A549 (cell line): ENCODE data around the gene ZNF865.

Source experiments
- CTCF ChIP-seq: fragments of >200 bp; sonication (Bioruptor Twin); formaldehyde crosslinking; IDR thresholded peaks from 3 replicates; pipeline ENCODE4 v1.5.1; 2016
- EP300 ChIP-seq, 2 experiments: fragments of >200 bp; sonication (Bioruptor Twin); formaldehyde crosslinking; IDR thresholded peaks; 2 replicates in 1 of 2; 3 replicates in 1 of 2; pipeline ENCODE4 v1.6.1; 2016 to 2017
- HOXB13 ChIP-seq: fragments of 250-450 bp; sonication (Bioruptor Pico); IDR thresholded peaks from 2 replicates; pipeline ENCODE4 v1.5.0; 2020; ENCODE audit warnings: low read depth, mild to moderate bottlenecking, moderate library complexity
- MAZ ChIP-seq: fragments of 150-350 bp; IDR thresholded peaks from 2 replicates; pipeline ENCODE4 v1.6.1; 2014; ENCODE audit warnings: antibody characterized with exemption, low read depth, low read length, borderline replicate concordance
- PBX3 ChIP-seq: IDR thresholded peaks from 2 replicates; pipeline ENCODE4 v1.6.1; 2012
- POLR2A ChIP-seq: IDR thresholded peaks from 2 replicates; pipeline ENCODE4 v1.6.1; 2012; ENCODE audit warnings: mild to moderate bottlenecking, low read length
- RAD21 ChIP-seq, 2 experiments: fragments of >200 bp in 1 of 2; sonication (Bioruptor Twin) in 1 of 2; formaldehyde crosslinking in 1 of 2; IDR thresholded peaks in 1 of 2; conservative IDR thresholded peaks in 1 of 2; 2 replicates in 1 of 2; 3 replicates in 1 of 2; pipeline ENCODE4 v1.6.1; 2012 to 2018; ENCODE audit warnings: inconsistent platforms in 1 of 2
- REST ChIP-seq: fragments of 200-600 bp; sonication (generic); IDR thresholded peaks from 2 replicates; pipeline ENCODE4 v1.6.1; 2016; ENCODE audit warnings: antibody characterized with exemption, mild to moderate bottlenecking, moderate library complexity
- ZFP36 ChIP-seq: fragments of 450-650 bp; IDR thresholded peaks from 2 replicates; pipeline ENCODE4 v1.6.1; 2014; ENCODE audit warnings: borderline replicate concordance; ENCODE audit not compliant: partially characterized antibody

GRCh38 chr19:55614711-55615542, 9.5 kb downstream of the ZNF865 start:
- TF ChIP-seq RAD21 (conservative IDR thresholded peaks at IDR 0.05 in 1 of 2, IDR thresholded peaks at IDR 0.05 in 1 of 2) = no peak
- no peak for TF ChIP-seq PBX3
- TF ChIP-seq ZFP36 = no peak
- TF ChIP-seq POLR2A = no peak
- no peak for TF ChIP-seq HOXB13 (CRISPR knock-in tag)
- no peak for TF ChIP-seq CTCF
- no peak for TF ChIP-seq REST
- TF ChIP-seq MAZ = no peak
- TF ChIP-seq EP300 (IDR thresholded peaks at IDR 0.05) = no peak
